ENCODE results near the gene CD4.

Gene CD4

GRCh38 chr12:6795088-6795487 is 5.8 kb downstream of the CD4 start:
- TF ChIP-seq CTCF (IDR thresholded peaks at IDR 0.05; ENCODE audit: low read depth, low read length): no peak
- DNase-seq: no peak
- Histone ChIP-seq H3K36me3 (no peaks in the 10 kb centered on the region), H3K27me3 (no peaks in the 10 kb centered on the region), H3K4me3 (ENCODE audit: low read depth, low read length) (no peak overlapping the region), H3K4me1 (no peaks in the 10 kb centered on the region), H3K9me3 (no peaks in the 10 kb centered on the region)

DNA sequence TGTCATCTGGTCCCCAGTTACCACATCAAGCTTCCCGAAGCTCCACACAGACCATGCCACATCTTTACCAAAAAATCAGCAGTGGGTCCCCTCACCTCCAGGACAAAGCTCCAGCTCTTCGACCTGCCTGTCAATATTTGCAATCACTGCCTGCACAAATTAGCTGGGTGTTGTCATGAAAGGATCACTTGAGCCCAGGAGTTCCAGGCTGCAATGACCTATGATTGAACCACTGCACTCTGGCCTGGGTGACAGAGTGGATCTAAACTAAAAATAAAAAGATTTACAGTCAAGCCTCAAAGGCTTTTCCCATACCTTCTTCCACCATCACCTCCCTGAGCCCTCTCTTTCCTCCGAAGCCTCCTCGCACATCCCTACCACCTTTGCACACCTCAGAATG is 7.2 kb downstream of the CD4 start:
- no peak for DNase-seq
- no peak for TF ChIP-seq CTCF (IDR thresholded peaks at IDR 0.05; ENCODE audit: low read depth, low read length)
- Histone ChIP-seq H3K9me3 (no peaks in the 10 kb centered on the region), H3K4me3 (ENCODE audit: low read depth, low read length) (no peak overlapping the region), H3K27me3 (no peaks in the 10 kb centered on the region), H3K36me3 (no peaks in the 10 kb centered on the region), H3K4me1 (no peaks in the 10 kb centered on the region)

DNA sequence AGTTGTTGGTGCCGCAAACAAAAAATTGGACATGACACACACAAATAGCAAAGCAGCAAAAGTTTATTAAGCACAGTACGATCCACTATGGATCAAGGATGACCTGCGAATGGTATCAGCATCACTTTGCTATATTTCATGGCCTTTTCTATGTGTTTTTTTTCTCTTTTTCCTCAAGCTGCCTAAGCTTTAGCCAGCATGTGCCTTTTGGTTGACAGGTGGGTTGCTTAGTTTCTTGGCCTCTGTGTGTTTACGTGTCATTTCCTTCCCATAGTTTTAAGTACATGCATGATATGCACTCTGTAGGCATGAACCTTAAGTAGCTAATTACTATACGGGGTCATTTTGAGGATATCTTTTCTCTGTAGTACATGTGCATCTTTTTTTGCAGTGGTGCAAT is 9.8 kb downstream of the CD4 start:
- Histone ChIP-seq H3K4me3 (ENCODE audit: low read depth, low read length) (no peak overlapping the region), H3K36me3 (no peaks in the 10 kb centered on the region), H3K9me3 (no peaks in the 10 kb centered on the region), H3K27me3 (no peaks in the 10 kb centered on the region), H3K4me1 (no peaks in the 10 kb centered on the region)
- no peak for DNase-seq
- no peak for TF ChIP-seq CTCF (IDR thresholded peaks at IDR 0.05; ENCODE audit: low read depth, low read length)

DNA sequence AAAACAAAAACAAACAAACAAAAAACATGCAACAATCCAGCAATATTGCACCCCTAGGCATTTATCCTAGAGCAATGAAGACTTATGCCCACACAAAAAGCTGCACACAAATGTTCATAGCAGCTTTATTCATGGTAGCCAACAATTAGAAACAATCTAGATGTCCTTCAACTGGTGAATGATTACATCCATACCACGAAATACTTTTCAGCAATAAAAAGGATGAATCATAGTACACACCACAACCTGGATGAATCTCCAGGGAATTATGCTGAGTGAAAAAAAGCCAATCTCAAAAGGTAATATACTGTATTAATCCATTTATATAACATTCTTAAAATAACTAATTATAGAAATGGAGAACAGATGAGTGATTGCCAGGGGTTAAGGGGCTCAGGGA is 17.8 kb downstream of the CD4 start:
- Histone ChIP-seq H3K36me3 (no peaks in the 10 kb centered on the region), H3K4me1 (no peaks in the 10 kb centered on the region), H3K27me3 (no peaks in the 10 kb centered on the region), H3K9me3 (no peaks in the 10 kb centered on the region), H3K4me3 (ENCODE audit: low read depth, low read length) (no peak overlapping the region)
- no peak for DNase-seq
- TF ChIP-seq CTCF (IDR thresholded peaks at IDR 0.05; ENCODE audit: low read depth, low read length): no peak

GRCh38 chr12:6809056-6809455 is 19.7 kb downstream of the CD4 start:
- Histone ChIP-seq H3K36me3 (no peaks in the 10 kb centered on the region), H3K4me3 (ENCODE audit: low read depth, low read length) (no peak overlapping the region), H3K4me1 (no peaks in the 10 kb centered on the region), H3K27me3 (no peaks in the 10 kb centered on the region), H3K9me3 (no peaks in the 10 kb centered on the region)
- DNase-seq: no peak
- no peak for TF ChIP-seq CTCF (IDR thresholded peaks at IDR 0.05; ENCODE audit: low read depth, low read length)

GRCh38 chr12:6810758-6811157 is 21.4 kb downstream of the CD4 start:
- no peaks in the 10 kb centered on the region for H3K9me3 ChIP-seq
- H3K27me3 ChIP-seq: no peaks in the 10 kb centered on the region
- no peak for TF ChIP-seq CTCF (IDR thresholded peaks at IDR 0.05; ENCODE audit: low read depth, low read length)
- no peaks in the 10 kb centered on the region for H3K4me1 ChIP-seq
- no peak overlapping the region for H3K4me3 ChIP-seq (ENCODE audit: low read depth, low read length)
- no peaks in the 10 kb centered on the region for H3K36me3 ChIP-seq
- DNase-seq: no peak
